GM12872 (cell line): Measurements from ENCODE around the gene CEACAM19.
A peak's percentile ranks its signal among the peaks of the same experiment; 100 is the strongest.

ENCODE experiments used
- TF ChIP-seq, protein P1 (sequence below): IDR thresholded peaks from 3 replicates; pipeline ENCODE4 v1.5.1; 2011; ENCODE audit warnings: low read depth, mild to moderate bottlenecking, low read length, moderate library complexity; ENCODE audit not compliant: insufficient read depth

The CEACAM19 gene

DNA sequence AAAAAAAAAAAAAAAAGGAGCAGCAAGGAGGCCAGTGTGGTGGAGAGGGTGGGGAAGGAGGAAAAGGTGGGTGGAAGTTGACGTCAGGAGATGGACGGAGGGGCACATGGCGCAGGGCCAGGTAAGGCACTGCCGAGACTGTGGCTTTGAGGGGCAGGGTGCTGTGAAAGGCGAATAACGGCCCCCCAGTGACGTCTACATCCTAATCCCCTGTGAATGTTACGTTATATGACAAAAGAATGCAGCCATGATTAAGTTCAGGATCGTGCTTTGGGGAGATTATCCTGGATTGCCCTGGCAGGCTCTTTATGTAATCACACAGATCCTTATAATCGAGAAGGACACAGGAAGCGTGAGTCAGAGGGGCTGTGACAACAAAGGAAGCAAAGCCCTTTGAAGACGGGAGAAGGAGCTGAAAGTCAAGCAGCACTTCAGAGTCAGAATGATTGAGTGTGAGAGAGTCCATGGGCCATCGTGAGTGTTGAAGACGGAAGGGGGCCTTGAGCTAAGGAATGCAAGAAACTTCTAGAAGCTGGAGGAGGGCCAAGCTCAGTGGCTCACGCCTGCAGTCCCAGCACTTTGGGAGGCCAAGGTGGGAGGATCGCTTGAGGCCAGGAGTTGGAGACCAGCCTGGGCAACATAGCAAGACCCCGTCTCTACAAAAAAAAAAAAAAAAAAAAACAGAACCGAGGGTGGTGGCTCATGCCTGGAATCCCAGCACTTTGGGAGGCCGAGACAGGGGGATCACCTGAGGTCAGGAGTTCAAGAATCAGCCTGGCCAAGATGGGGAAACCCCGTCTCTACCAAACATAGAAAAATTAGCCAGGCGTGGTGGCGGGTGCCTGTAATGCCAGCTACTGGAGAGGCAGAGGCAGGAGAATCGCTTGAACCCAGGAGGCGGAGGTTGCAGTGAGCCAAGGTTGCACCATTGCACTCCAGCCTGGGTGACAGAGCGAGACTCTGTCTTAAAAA lies 13.9 kb downstream of the CEACAM19 start:
- TF ChIP-seq, protein P1, sequence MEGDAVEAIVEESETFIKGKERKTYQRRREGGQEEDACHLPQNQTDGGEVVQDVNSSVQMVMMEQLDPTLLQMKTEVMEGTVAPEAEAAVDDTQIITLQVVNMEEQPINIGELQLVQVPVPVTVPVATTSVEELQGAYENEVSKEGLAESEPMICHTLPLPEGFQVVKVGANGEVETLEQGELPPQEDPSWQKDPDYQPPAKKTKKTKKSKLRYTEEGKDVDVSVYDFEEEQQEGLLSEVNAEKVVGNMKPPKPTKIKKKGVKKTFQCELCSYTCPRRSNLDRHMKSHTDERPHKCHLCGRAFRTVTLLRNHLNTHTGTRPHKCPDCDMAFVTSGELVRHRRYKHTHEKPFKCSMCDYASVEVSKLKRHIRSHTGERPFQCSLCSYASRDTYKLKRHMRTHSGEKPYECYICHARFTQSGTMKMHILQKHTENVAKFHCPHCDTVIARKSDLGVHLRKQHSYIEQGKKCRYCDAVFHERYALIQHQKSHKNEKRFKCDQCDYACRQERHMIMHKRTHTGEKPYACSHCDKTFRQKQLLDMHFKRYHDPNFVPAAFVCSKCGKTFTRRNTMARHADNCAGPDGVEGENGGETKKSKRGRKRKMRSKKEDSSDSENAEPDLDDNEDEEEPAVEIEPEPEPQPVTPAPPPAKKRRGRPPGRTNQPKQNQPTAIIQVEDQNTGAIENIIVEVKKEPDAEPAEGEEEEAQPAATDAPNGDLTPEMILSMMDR: no peak

DNA sequence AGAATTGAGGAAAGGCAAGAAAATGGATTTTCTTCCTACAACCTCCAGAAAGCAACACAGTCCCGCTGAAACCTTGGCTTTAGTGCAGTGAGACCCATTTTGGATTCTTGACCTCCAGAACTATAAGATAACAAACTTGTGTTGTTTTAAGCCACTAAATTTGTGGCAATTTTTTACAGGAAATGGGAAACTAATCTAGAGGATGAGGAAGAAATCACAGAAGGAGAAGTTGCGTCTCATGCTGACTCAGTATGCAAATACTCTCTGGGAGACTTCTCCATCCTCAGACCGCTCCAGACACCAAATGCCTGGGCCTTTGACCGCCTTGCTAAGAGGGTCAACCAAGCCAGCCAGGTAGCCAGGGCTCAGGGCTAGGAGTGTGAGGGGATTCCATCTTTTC lies 14.6 kb downstream of the CEACAM19 start:
- TF ChIP-seq, protein P1: no peak

DNA sequence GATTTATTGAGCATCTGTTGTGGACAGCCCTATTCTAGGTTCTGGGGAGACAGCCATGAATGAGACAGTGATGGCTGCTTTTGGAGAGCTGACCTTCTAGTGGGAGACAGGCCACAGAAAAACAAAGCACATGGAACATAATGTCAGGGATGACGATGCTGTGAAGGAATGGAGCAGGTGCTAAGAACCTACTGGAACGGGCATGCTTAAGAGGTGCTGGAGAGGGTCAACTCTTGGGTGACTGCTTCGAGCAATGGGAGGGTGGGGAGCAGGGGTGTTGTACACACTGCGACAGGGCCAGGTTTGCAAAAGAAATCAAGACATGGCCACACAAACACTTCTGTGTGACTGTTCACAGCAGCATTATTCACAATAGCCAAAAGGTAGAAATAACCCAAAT lies 15.6 kb downstream of the CEACAM19 start:
- TF ChIP-seq, protein P1: no peak

DNA sequence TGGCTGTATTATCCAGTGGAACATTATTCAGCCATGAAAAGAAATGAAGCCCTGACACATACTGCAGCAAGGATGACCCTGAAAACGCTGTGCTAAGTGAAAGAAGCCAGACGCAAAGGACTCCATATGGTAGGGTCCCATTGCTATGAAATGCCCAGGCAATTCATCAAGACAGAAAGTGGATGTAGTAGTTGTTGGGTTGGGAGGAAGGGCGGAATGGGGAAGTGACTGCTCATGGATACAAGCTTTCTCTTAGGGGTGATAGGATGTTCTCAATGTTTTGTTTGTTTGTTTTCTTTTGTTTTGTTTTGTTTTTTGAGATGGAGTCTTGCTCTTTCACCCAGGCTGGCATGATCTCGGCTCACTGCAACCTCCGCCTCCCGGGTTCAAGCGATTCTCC lies 16.6 kb downstream of the CEACAM19 start:
- TF ChIP-seq, protein P1: no peak

DNA sequence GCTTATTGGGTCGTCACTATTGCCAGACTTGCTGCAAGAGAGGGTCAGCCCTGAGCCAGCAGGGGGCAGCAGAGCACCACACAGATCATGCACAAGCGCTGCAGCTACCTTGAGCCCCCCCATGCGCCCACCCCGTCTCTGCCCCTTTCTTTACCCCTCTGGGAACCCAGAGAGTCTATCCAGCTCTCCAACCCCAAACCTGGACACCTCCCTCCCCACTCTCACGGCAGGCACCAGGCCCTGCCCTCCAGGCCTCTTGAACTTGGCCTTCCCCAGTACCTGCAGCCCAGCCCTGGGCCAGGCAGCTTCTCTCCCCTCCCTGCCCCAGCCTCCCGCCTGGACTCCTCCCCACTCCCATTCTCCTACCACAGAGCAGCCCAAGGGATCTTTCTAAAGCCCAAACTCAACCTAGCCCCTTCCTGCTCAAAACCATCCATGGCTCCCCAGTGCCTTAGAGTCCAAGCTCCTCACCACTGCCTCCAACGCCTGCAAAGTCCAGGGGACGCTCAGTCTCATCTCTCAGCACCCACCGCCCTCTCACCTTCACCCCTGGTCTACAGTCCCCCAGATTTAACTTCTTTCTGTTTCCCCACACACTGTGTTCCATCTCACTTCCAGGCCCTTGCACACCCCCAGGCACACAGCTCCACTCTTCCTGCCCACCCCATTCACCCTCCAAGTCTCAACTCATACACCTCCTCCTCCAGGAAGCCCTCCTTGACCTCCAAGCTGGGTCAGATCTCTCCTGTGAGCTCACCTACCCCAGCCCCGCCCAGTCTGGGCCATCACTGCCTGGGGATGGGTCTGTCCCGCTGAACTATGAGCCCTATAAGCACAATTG lies 18.2 kb downstream of the CEACAM19 start:
- TF ChIP-seq, protein P1: peak; percentile 96

DNA sequence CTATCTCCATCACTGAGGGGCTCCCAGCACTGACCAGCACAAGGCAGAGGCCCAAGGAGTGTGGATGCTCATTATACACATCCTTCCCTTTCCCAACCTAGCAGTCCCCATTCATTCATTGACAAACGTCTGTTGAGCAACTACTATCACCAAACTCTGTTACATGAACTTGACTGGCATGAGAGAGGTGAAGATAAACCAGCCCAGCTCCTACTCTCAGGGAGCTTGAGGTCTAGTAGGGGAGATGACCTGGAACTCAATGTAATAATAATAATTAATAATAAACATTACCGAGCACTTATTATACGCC lies 18.8 kb downstream of the CEACAM19 start:
- TF ChIP-seq, protein P1: no peak

DNA sequence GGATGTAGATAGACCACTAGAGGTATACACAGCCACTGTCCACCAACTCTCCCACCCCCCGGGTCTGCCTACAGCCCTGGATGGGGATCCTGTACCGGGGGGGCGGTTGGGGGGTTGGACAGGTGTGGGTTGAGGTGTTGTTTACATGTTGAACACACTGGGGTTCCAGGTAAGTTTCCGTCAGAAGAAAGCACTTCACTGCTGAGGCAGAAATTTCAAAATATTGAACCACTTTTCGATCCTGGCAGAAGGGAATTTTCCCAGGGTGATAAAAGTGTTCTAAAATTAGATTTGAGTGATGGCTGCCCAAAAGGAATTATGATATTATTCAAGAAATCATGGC lies 21.1 kb downstream of the CEACAM19 start:
- TF ChIP-seq, protein P1: no peak
